Left renal pelvis (tissue), 4 donors: ENCODE data around the gene RNF115. TPM values are rescaled to one million over a fixed set of nuclear protein-coding genes. Genes with fewer than 3 reads are reported as not detected.
"Not testable (repeated sequence)": the region's sequence is repeated elsewhere in the genome, so short reads cannot be mapped to it uniquely, and the experiment has no call there.

Experiments
- DNase-seq, 4 donors: peaks; one replicate each; pipeline ENCODE4 v3.0.0-alpha.2; 2013; ENCODE audit warnings: low read depth in 4 of 4, low spot score in 3 of 4
- polyA plus RNA-seq, 4 donors: library from polyadenylated mRNA; unstranded; fragments of 120-200 nt; gene quantifications; one replicate each; pipeline ENCODE4 v1.2.1, GENCODE V29; 2013; ENCODE audit not compliant: insufficient read length in 4 of 4

RNF115 gene
- polyA plus RNA-seq, 4 donors = 12.7 to 20.2 (median 16.2) TPM

DNA sequence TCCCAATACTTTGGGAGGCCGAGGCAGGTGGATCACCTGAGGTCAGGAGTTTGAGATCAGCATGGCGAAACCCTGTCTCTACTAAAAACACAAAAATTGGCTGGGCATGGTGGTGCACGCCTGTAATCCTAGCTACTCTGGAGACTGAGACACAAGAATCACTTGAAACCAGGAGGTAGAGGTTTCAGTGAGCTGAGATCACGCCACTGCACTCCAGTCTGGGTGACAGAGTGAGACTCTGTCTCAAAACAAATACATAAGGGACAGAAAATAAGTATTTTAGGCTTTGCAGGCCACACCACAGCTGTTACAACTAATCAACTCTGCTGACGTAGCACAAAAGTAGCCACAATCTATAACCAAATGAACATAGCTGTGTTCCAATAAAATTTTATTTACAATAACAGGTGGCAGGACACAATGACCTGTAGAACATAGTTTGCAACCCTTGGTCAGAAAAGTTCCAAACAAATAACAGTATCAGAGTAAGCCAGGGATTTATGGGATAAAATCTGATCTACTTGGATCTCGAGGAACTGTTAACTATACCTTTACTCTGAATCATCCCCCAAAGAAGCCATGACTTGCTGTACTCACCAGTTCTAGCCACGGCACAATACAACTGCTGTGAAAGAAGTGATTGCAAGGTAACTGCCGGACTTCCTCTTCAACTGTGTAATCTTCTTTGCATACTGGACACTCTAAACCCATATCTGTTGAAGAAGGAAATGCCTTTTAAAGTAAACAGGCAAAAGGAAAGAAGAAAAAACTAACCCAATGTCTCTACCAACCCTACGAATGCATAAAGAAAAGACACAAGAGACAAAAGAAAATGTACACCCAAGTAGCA, 76.3 kb downstream of the RNF115 start:
- DNase-seq = no peak

DNA sequence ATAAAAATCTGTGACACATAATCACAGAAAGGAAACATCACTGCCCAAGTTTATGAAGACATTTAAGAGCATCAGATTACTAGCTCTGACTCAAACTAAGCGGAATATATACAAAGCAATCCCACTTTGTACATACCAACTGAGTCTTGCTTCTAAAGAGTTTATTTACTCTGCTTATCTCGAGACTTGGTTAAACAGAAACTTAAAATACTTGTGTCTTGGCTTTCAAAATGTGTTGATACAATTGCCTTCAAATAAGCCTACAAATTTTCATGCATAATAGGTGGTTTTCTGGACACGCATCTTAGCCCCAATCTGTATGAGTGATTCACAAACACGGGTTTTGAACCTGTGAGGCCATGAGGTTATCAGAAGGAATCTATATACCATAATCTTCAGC, 83.6 kb downstream of the RNF115 start:
- no peak for DNase-seq

DNA sequence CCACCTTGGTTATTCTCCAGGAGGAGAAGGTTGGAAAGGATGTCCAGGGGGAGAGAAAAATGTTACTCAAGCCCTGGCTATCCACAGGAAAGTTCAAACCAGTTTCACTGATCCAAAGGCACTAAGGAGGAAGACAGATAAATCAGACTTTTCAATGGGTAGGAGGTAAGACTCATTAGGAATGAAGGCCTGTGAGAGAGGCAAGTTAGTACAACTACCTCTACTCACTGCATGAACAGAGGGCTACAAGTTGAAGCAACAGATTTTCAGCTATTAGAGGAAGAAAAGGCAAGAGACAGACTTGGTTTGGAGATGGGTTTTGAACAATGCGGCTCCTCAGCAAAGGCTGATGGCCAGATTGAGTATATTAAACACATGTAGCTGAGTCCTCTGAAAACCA, 87.7 kb downstream of the RNF115 start:
- no peak for DNase-seq

GRCh38 chr1:145730900-145731299, 93.0 kb downstream of the RNF115 start:
- DNase-seq = no peak

GRCh38 chr1:145730467-145730866, 93.4 kb downstream of the RNF115 start:
- DNase-seq = no peak

GRCh38 chr1:145729666-145730436, 94.0 kb downstream of the RNF115 start:
- no peak for DNase-seq

DNA sequence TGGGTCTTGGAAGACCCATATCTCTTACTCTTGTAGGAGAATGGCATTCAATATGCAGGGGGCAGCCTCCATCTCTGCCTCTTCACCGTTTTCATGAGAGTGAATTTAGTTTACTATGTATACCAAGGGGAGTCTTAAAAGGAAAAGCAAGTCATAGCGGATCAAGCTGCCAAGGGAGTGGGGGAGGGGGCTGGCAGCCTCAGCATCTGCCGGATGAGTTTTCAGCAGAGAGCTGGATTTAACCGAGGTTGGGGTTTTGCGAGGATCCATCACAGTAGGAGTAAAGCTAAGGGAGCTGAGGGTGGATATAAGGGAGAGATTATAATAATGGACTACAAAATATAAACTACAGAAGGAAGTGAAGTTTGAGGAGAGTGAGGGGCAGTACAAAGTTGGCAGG, 94.7 kb downstream of the RNF115 start:
- no peak for DNase-seq

DNA sequence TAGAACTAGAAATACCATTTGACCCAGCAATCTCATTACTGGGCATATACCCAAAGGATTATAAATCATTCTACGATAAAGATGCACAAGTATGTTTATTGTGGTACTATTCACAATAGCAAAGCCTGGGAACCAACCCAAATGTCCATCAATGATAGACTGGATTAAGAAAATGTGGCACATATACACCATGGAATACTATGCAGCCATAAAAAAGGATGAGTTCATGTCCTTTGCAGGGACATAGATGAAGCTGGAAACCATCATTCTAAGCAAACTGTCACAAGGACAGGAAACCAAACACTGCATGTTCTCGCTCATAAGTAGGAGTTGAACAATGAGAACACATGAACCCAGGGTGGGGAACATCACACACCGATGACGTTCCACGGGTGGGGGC, 97.7 kb downstream of the RNF115 start:
- DNase-seq = not testable (repeated sequence)

- peak in 1 of 4 donors; percentile 41 for DNase-seq
Observed at GRCh38 chr1:145720878-145721671, 102.8 kb downstream of the RNF115 start.

DNA sequence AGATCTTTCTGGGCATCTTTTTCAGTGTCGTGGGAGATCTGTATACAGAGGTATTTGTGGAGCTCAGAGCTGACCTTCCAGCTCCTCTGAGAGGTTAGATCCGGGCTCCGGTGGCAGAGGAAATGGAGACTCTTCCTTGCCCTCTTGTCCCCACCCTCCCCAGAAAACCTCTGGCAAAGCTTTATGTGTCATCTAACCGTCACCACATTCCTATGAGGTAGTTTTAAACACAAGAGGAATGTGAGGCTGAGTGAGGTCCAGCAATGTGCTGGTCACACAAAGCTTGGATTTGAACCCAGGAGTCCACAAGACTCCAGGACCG, 103.4 kb downstream of the RNF115 start:
- no peak for DNase-seq

DNA sequence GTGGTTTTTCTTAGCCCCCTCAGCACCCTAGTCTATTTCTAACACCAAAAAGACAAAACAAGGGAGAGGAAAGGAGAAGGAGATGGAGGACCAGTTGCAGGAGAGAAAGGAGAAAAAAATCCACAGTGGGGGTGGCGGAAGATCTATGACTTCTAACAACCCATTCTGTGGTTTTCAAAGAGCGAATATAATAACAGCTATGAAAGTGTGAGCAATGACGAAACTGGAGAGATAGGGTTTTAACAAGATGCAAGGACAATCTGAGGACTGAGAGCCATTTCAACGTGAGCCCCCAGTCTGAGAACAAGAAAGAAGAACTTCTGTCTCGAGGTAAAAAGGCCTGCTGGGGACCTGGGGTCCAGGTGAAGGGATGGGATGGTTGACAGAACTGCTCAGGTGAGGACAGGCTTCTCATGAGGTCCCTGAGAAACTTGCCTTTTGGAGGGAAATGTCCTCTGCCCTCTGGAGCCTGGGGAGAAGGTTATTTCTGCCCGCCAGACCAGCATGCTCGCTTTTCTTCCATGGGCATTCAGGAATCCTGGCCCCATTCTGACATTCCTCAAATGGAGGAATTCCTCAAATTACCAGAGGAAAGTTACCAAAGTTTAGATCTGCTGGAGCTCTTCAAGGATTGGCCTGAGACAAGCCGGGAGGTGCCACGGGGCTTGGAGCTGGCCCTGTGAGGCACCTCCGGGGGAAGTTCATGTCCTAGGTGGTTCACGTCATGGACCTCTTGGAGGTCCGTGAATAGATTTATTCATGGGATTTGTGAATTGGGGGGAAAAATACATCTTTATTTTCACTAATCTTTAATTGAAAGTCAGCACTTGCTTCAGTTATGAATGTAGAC, 104.4 kb downstream of the RNF115 start, which contains the start of gene CD160:
CD160 (plus strand) TSS at position 270 of the 850 bp plus-strand sequence. CDS start 8,829 bp downstream, outside the sequence.
- DNase-seq = no peak

- DNase-seq = not testable (repeated sequence)
Observed at GRCh38 chr1:145718465-145718864, 105.4 kb downstream of the RNF115 start.

- DNase-seq = no peak
Observed at GRCh38 chr1:145717833-145718232, 106.1 kb downstream of the RNF115 start.

GRCh38 chr1:145716641-145717345, 107.1 kb downstream of the RNF115 start:
- no peak for DNase-seq

DNA sequence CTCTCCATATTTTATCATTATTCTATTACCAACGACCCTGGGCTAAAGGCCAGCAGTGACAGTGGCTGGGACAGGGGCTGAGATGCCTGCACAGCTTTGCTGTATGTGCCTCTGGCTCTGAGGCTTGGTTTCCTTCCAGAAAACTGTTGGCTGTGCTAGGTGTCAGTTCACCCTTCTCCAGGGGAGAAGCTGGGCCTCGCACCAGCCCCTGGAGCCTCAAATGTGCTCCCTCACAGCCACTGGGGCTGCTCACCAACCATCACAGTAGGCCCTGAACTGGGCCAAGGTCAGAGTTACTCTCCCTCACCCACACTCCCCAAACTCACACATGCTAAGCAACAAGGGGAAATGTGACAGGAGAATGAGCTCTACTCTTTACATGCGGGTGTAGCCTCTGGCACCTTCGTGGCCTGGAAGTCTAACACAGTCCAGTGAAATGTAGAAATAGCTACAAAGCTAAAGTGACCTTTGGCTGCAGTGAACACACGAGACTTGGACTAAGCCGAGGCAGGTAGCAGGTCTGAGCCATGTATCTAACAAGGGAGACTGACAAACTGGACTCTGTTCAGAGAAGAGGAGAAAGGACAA, 109.3 kb downstream of the RNF115 start:
- DNase-seq = no peak

- DNase-seq = peak in 3 of 4 donors; percentile 47 to 65 (median 60)
Observed at GRCh38 chr1:145711213-145711651, 112.7 kb downstream of the RNF115 start.

DNA sequence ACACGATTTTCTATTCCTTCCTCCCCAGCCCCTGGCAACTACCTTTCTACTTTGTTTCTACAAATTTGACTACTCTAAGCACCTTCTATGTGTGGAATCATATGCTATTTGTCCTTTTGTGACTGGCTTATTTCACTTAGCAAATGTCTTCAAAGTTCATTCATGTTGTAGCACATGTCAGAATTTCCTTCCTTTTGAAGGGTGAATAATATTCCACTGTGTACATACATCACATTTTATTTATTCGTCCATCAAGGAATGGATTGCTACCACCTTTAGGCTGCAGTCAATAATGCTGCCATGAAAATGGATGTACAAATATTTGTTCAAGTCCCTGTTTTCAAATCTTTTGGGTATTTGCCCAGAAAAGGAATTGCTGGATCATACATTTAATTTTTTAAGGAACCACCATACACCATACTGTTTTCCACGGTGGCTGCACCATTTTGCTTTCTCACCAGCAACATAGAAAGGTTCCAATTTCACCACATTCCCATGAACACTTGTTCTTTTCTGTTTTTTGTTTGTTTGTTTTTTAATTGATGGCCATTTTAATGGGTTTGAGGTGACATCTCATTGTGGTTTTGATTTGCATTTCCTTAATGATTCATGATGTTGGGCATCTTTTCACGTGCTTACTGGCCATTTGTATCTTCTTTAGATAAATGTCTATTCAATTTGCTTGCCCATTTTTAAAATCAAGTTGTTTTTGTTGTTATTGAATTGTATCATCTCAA, 113.4 kb downstream of the RNF115 start:
- DNase-seq = no peak

- no peak for DNase-seq
Observed at GRCh38 chr1:145708063-145708462, 115.8 kb downstream of the RNF115 start.
